Stimulated activated CD4-positive, alpha-beta T cell treated with anti-CD3 and anti-CD28 coated beads, Interleukin-12 subunit alpha, Interleukin-12 subunit beta, amount 100 ng/mL, for 4 hours (primary cell): ENCODE data around the gene IGSF10.
"Not testable (repeated sequence)": the region's sequence is repeated elsewhere in the genome, so short reads cannot be mapped to it uniquely, and the experiment has no call there.

Experiments
- DNase-seq: peaks from one replicate; pipeline ENCODE4 v3.0.0-alpha.2; 2020

IGSF10 gene

GRCh38 chr3:151460774-151461450 is at the start of gene IGSF10:
IGSF10 (minus strand) TSS chr3:151461061; CDS start chr3:151458709, 2,352 bp downstream.
- no peak for DNase-seq

- DNase-seq = not testable (repeated sequence)
Observed at GRCh38 chr3:151509468-151510135, 48.7 kb upstream of the IGSF10 start.

DNA sequence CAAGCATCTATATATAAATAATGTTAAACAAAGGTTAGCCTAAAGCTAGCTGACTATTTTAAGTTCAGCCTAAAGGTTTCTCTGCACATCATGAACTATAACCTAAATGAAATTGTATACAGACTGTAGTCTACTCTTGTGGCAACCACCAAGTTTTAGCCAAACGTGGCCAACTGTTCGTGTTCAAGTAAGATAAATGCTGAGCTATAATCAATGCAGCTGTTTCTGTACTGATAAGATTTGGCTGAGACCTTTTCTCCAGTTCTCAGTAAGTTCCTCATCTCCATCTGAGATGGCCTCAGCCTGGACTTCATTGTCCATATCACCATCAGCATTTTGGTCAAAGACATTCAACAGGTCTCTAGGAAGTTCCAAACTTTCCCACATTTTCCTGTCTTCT is 43.7 kb upstream of the IGSF10 start:
- no peak for DNase-seq

DNA sequence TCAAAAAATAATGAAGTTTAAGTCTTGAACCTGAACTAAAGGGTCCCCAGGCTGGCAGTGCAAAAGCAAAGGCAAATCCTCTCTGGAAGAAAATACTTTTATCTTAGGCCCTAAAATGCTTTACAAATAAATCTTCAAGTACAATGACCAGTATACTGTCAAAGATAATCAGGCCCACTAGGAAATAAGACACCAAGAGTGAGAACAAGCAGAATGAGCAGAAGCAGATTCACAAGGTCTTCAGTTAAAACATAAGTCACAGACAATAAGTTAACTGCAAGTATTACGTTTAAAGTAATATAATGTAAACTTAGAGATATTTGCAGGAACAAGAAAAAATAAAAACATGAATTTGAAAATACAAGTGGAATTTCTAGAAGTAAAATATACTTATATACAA is 42.2 kb upstream of the IGSF10 start:
- DNase-seq = no peak

DNA sequence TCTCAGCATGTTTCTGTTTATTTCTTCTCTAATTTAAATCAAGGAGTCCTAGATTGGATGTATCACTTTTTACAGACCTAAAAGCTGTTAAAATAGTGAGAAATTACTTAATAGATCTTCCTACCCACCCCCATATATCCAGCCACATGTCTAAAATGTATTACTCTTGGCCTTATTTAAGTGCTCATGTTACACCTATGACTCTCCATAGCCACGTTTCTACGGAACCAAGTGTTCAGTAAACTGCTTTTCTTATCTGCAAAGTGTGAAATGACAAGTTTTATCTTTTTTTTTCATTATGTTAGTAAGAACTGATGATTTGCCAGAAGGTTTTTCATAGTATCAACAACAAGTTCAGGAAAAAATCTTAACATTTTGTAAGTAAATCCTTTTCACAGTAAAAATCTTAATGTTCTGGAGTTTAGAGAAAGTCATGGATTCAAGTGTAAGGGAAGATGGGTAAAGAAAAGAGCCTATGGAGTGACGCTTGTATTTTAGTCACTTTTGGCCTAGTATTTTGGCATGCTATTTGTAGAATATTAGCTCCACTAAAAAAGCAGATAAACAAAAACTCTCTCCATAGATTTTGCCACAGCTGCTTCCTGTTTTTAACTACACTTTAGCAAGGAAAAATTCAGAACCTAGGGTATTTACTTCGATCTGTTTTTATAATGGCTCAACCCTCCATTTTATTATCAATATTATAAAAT is 41.2 kb upstream of the IGSF10 start:
- DNase-seq = no peak

- no peak for DNase-seq
Observed at GRCh38 chr3:151501171-151501922, 40.5 kb upstream of the IGSF10 start.

GRCh38 chr3:151499168-151499567 is 38.3 kb upstream of the IGSF10 start:
- no peak for DNase-seq

DNA sequence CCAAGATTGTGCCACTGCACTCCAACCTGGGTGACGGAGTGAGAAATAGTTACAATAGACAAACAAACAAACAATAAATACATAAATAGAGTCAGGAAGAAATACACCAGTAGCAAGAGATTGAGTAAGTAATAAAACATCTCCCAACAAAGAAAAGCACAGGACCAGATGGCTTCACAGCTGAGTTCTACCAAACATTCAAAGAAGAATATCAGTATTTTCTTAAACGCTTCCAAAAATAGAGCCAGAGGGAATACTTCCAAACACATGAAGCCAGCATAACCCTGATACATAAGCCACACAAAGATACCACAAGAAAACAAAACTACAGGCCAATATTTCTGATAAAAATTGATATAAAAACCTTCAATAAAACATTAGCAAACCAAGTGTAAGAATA is 30.7 kb upstream of the IGSF10 start:
- DNase-seq = no peak

DNA sequence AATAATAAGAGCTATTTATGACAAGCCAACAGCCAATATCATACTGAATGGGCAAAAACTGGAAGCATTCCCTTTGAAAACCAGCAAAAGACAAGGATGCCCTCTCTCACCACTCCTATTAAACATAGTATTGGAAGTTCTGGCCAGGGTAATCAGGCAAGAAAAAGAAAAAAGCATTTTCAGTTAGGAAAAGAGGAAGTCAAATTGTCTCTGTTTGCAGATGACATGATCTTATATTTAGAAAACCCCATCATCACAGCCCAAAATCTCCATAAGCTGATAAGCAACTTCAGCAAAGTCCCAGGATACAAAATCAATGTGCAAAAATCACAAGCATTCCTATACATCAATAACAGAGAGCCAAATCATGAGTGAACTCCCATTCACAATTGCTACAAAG is 27.0 kb upstream of the IGSF10 start:
- not testable (repeated sequence) for DNase-seq

DNA sequence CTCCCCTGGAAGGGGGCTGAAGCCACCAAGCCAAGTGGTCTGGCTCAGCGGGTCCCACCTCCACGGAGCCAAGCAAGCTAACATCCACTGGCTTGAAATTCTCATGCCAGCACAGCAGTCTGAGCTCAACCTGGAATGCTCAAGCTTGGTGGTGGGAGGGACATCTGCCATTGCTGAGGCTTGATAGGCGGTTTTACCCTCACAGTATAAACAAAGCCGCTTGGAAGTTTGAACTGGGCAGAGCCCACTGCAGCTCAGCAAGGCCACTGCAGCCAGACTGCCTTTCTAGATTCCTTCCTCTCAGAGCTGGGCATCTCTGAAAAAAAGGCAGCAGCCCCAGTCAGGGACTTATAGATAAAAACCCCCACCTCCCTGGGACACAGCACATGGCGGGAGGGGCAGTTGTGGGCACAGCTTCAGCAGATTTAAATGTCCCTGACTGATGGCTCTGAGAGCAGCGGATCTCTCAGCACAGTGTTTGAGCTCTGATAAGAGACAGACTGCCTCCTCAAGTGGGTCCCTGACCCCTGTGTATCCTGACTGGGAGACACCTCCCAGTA is 23.2 kb upstream of the IGSF10 start:
- no peak for DNase-seq

DNA sequence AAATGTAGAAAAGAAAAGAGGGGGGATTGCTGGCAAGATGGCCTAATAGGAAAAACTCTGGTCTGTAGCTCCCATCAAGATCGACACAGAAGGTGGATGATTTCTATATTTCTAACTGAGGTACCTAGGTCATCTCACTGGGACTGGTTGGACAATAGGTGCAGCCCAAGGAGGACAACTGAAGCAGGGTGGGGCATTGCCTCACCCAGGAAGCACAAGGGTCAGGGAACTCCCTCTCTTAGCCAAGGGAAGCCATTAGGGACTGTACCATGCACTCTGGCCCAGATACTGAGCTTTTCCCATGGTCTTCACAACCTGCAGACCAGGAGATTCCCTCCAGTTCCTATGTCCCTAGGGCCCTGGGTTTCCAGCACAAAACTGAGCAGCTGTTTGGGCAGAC is 22.6 kb upstream of the IGSF10 start:
- no peak for DNase-seq

DNA sequence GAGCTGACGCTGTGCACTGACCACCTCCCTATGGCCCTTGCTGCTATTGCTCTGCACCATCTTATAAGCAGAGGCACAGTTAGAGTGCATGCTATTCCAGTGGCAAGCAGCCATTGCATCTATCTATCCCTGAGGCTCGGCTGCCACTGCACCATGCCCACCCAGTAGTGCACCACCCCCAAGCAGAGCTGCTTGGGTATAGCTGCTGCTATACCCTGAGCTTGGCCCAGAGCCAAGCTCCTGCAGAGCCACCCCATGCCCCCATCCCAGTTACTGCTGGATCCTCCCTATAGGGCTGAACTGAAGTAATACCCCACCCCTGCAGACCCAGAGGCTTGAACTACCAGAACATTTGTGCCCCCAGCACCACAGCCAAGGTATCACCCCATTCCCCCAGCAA is 19.6 kb upstream of the IGSF10 start:
- DNase-seq = no peak

DNA sequence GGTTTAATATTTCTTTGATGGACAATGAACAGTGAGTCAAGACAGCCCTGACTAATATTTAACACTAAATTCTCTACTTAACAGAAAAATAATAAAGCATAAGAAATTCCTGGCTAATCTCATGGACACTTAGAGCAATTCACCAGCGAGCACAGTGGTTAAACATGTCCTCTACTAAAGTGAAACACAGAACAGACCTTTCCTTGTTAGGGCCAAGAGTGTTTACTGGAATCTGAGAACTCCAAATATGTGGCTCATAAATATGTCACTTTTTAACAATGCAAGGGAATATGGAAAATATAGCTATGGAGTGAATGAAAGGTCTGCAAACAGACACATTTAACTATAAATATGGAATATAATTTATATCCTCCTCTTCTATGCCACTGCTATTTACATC is 18.6 kb upstream of the IGSF10 start:
- DNase-seq = no peak

GRCh38 chr3:151478335-151478697 is 17.5 kb upstream of the IGSF10 start:
- no peak for DNase-seq

- no peak for DNase-seq
Observed at GRCh38 chr3:151477591-151478334, 16.9 kb upstream of the IGSF10 start.

DNA sequence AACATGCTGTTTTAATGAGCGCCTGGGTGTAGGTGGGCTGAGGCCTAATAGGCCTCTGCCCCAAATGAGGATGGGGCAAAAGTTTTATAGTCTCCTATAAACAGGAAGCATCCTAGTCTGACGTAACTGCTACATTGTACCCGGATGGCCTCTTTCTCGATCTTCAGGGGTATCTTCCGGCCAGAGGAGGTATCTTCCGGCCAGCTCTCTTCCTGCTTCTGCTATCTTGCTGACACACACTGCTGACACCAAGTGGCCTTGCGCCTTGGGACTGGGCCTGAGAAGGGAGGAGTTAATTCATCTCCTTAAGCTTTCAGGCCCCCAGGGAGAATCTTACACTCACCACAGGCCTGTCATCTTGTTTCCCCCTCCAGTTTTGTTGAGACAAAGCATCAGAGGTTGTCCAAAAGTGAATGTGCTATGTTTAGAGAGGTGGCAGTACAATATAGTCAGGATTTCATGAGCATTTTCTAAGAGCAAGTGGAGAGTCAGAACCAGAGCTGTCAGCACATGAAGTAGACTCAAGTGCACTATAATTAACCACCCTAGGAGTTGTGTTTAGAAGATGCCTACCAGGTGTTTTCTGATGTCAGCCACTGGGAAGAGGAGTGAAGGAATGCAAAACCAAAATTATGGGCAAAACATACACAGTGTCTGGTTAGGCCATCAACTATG is 15.6 kb upstream of the IGSF10 start:
- no peak for DNase-seq

- DNase-seq = no peak
Observed at GRCh38 chr3:151468284-151468917, 7.5 kb upstream of the IGSF10 start.

DNA sequence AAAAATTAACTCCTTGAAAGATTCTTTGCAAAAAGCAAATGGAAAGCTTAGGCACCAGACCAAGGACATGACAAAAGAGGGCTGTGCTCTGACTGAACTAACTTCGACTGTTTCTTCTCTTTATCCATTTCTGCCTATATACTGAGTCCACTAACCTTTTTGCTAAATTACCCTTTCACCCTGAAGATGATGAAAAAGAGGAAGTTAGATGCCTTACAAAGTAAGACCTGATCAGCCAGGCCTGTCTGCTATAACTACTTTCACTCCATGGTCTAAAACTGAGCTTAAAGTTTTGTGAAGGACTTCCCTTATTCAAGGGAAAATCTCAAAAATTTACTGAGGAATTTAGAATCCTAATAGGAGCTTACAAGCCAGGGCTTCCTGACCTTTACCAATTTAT is 6.2 kb upstream of the IGSF10 start:
- no peak for DNase-seq

GRCh38 chr3:151462991-151463390 is 2.1 kb upstream of the IGSF10 start:
- DNase-seq = no peak

- DNase-seq = no peak
Observed at GRCh38 chr3:151462278-151462780, 1.5 kb upstream of the IGSF10 start.

- DNase-seq = no peak
Observed at GRCh38 chr3:151460228-151460627, 633 bp downstream of the IGSF10 start.
